Natural killer cell (primary cell): ENCODE results near the gene CEP70. TPM values are rescaled to one million over a fixed set of nuclear protein-coding genes. Genes with fewer than 3 reads are reported as not detected.

Experiments used
- ATAC-seq, 3 donors: fragments of 150-1000 bp in 2 of 3; fragments of 200-7000 bp in 1 of 3; cut with Tn5 transposase; 1 replicate in 1 of 3; 2 replicates in 2 of 3; pipeline ENCODE4 v1.10.0; 2021; ENCODE audit warnings: mild to moderate bottlenecking in 2 of 3, moderate library complexity in 2 of 3
- DNase-seq, 2 donors: peaks; one replicate each; pipeline versions ENCODE4 v3.0.0 to v3.0.0-alpha.2; 2013 to 2021; ENCODE audit warnings: mixed read lengths in 1 of 2
- H3K27ac ChIP-seq: one replicate; pipeline ENCODE4 v1.5.1; 2013; ENCODE audit warnings: mild to moderate bottlenecking, low read length
- H3K27me3 ChIP-seq: one replicate; pipeline ENCODE4 v1.6.1; 2013; ENCODE audit warnings: low read length; ENCODE audit not compliant: control insufficient read depth, insufficient read depth
- H3K36me3 ChIP-seq: one replicate; pipeline ENCODE4 v1.6.1; 2013; ENCODE audit warnings: low read length; ENCODE audit not compliant: control insufficient read depth, insufficient read depth
- H3K4me1 ChIP-seq: one replicate; pipeline ENCODE4 v1.6.1; 2013; ENCODE audit warnings: low read length; ENCODE audit not compliant: control insufficient read depth, insufficient read depth
- H3K4me3 ChIP-seq: one replicate; pipeline ENCODE4 v1.5.1; 2013; ENCODE audit warnings: low read length
- H3K9me3 ChIP-seq: one replicate; pipeline ENCODE4 v1.6.1; 2013; ENCODE audit warnings: low read length; ENCODE audit not compliant: control insufficient read depth, insufficient read depth
- H3K27ac Mint-ChIP-seq, 2 donors: one replicate each; pipeline ENCODE4 v1.8.0; 2022; ENCODE audit warnings: mild to moderate bottlenecking in 2 of 2, mixed read lengths in 2 of 2, moderate library complexity in 1 of 2
- H3K27me3 Mint-ChIP-seq, 2 donors: one replicate each; pipeline ENCODE4 v1.8.0; 2022; ENCODE audit warnings: low read depth in 2 of 2, mixed read lengths in 2 of 2
- H3K36me3 Mint-ChIP-seq: one replicate; pipeline ENCODE4 v1.8.0; 2022; ENCODE audit warnings: mixed read lengths
- H3K4me1 Mint-ChIP-seq, 2 donors: one replicate each; pipeline ENCODE4 v1.8.0; 2022; ENCODE audit warnings: mixed read lengths in 2 of 2
- H3K4me3 Mint-ChIP-seq: one replicate; pipeline ENCODE4 v1.8.0; 2022; ENCODE audit warnings: mild to moderate bottlenecking, moderate library complexity, mixed read lengths
- H3K9me3 Mint-ChIP-seq, 2 donors: one replicate each; pipeline ENCODE4 v1.8.0; 2022; ENCODE audit warnings: mixed read lengths in 2 of 2
- CTCF ChIP-seq: fragments of 200-600 bp; IDR thresholded peaks from one replicate; pipeline ENCODE4 v1.8.0; 2022; ENCODE audit warnings: antibody characterized with exemption
- WGBS: methylation state at CpG from one replicate; pipeline ENCODE4 v1.1.7; 2013; ENCODE audit warnings: missing lambda C conversion rate; ENCODE audit not compliant: insufficient coverage; 5-methylcytosine and 5-hydroxymethylcytosine counted together
- intact Hi-C: fragments of 100-400 bp; cut with micrococcal nuclease; formaldehyde crosslinking; loops from one replicate; pipeline ENCODE4 v1.14.2; 2022
- total RNA-seq, 4 donors: library from RNA; stranded (reverse); fragments of 120-200 nt in 1 of 4; gene quantifications; one replicate each; pipeline versions ENCODE4 v1.2.3 to v1.2.4, GENCODE V29; 2013 to 2022

The CEP70 gene
- total RNA-seq, 3 donors from 2014 or later (not counting 1 experiment from before 2014, with no cell fraction given), result 17.0 to 23.9 (median 22.7) TPM

GRCh38 chr3:138449490-138449889 lies 144.6 kb downstream of the CEP70 start:
- DNase-seq (no peak), ATAC-seq (no peak)
- Mint-ChIP-seq H3K27ac (no peak overlapping the region), H3K36me3 (no peaks in the 10 kb centered on the region), H3K9me3 (no peaks in the 10 kb centered on the region), H3K4me1 (no peaks in the 10 kb centered on the region), H3K4me3 (no peak overlapping the region), H3K27me3 (no peaks in the 10 kb centered on the region)
- Histone ChIP-seq H3K27ac (no peak overlapping the region), H3K4me1 (no peaks in the 10 kb centered on the region), H3K27me3 (no peaks in the 10 kb centered on the region), H3K9me3 (no peaks in the 10 kb centered on the region), H3K4me3 (no peak overlapping the region), H3K36me3 (no peaks in the 10 kb centered on the region)
- WGBS, result 100% methylated on average over 3 of the region's 3 CpGs
- intact Hi-C loops, result no loop called here
- TF ChIP-seq CTCF, result no peak

GRCh38 chr3:138448631-138449030 lies 145.4 kb downstream of the CEP70 start:
- 89% methylated on average over 3 of the region's 3 CpGs for WGBS
- H3K27me3 Mint-ChIP-seq, result no peaks in the 10 kb centered on the region

GRCh38 chr3:138445654-138446053 lies 148.4 kb downstream of the CEP70 start:
- no peaks in the 10 kb centered on the region for H3K36me3 Mint-ChIP-seq
- no peak for TF ChIP-seq CTCF
- no peaks in the 10 kb centered on the region for H3K27me3 Mint-ChIP-seq
- no peaks in the 10 kb centered on the region for H3K27me3 ChIP-seq
- no peaks in the 10 kb centered on the region for H3K4me1 ChIP-seq
- 92% methylated on average over 4 of the region's 4 CpGs for WGBS
- no peak overlapping the region for H3K4me3 Mint-ChIP-seq
- intact Hi-C loops, result no loop called here
- ATAC-seq (no peak), DNase-seq (no peak)
- H3K27ac Mint-ChIP-seq, result no peak overlapping the region
- no peak overlapping the region for H3K27ac ChIP-seq
- no peaks in the 10 kb centered on the region for H3K9me3 Mint-ChIP-seq
- no peaks in the 10 kb centered on the region for H3K36me3 ChIP-seq
- H3K4me1 Mint-ChIP-seq, result no peaks in the 10 kb centered on the region
- H3K9me3 ChIP-seq, result no peaks in the 10 kb centered on the region
- H3K4me3 ChIP-seq, result no peak overlapping the region

More at GRCh38 chr3:138448631-138449030, 145.4 kb downstream of the CEP70 start:
- no peaks in the 10 kb centered on the region for H3K9me3 ChIP-seq
- Mint-ChIP-seq H3K4me3 (no peak overlapping the region), H3K4me1 (no peaks in the 10 kb centered on the region), H3K27ac (no peak overlapping the region), H3K9me3 (no peaks in the 10 kb centered on the region), H3K36me3 (no peaks in the 10 kb centered on the region)
- H3K27ac ChIP-seq, result no peak overlapping the region
- ATAC-seq (no peak), DNase-seq (no peak)
- H3K4me1 ChIP-seq, result no peaks in the 10 kb centered on the region
- H3K27me3 ChIP-seq, result no peaks in the 10 kb centered on the region
- no peak for TF ChIP-seq CTCF
- H3K4me3 ChIP-seq, result no peak overlapping the region
- intact Hi-C loops, result no loop called here
- no peaks in the 10 kb centered on the region for H3K36me3 ChIP-seq

- no peaks in the 10 kb centered on the region for H3K27me3 Mint-ChIP-seq
- intact Hi-C loops, result no loop called here
These were observed 148.8 kb downstream of the CEP70 start for GRCh38 chr3:138445236-138445635.

More at GRCh38 chr3:138445236-138445635, 148.8 kb downstream of the CEP70 start:
- no peak for TF ChIP-seq CTCF
- H3K4me1 ChIP-seq, result no peaks in the 10 kb centered on the region
- no peak overlapping the region for H3K4me3 ChIP-seq
- Mint-ChIP-seq H3K36me3 (no peaks in the 10 kb centered on the region), H3K4me3 (no peak overlapping the region), H3K27ac (no peak overlapping the region), H3K9me3 (no peaks in the 10 kb centered on the region), H3K4me1 (no peaks in the 10 kb centered on the region)
- no peak for DNase-seq
- H3K9me3 ChIP-seq, result no peaks in the 10 kb centered on the region
- 80% methylated on average over 7 of the region's 7 CpGs for WGBS
- no peaks in the 10 kb centered on the region for H3K36me3 ChIP-seq
- no peak for ATAC-seq
- H3K27ac ChIP-seq, result no peak overlapping the region
- H3K27me3 ChIP-seq, result no peaks in the 10 kb centered on the region
